MM.1S (cell line): ENCODE data around the gene LRRC42.

Experiments
- EZH2 ChIP-seq: fragments of 300-600 bp; sonication (generic); optimal IDR thresholded peaks from 2 replicates; pipeline ENCODE3; 2017; ENCODE audit warnings: low read depth, mild to moderate bottlenecking, antibody characterized with exemption, low read length, mixed read lengths
- TF ChIP-seq, protein P1 (sequence below): fragments of 300-600 bp; sonication (generic); IDR thresholded peaks from 2 replicates; pipeline ENCODE4 v1.5.1; 2016; ENCODE audit warnings: antibody characterized with exemption, low read length, mixed read lengths

DNA sequence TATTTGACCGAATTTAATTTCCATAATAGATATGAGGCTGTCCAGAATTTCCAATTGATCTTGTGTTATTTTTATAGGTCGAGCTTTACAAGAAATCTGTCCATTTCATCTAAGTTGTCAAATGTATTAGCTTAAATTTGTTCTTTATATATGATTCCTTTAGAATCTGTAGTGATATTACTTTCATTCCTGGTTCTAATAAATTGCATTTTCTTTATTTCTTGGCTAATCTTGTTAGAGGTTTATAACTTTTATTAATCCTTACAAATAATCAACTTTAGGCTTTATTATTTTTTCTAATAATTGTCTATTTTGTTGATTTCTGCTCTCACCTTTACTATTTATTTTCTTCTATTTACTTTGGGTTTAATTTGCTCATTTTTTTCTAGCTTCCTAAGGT lies 14.6 kb upstream of the LRRC42 start:
- TF ChIP-seq, protein P1, sequence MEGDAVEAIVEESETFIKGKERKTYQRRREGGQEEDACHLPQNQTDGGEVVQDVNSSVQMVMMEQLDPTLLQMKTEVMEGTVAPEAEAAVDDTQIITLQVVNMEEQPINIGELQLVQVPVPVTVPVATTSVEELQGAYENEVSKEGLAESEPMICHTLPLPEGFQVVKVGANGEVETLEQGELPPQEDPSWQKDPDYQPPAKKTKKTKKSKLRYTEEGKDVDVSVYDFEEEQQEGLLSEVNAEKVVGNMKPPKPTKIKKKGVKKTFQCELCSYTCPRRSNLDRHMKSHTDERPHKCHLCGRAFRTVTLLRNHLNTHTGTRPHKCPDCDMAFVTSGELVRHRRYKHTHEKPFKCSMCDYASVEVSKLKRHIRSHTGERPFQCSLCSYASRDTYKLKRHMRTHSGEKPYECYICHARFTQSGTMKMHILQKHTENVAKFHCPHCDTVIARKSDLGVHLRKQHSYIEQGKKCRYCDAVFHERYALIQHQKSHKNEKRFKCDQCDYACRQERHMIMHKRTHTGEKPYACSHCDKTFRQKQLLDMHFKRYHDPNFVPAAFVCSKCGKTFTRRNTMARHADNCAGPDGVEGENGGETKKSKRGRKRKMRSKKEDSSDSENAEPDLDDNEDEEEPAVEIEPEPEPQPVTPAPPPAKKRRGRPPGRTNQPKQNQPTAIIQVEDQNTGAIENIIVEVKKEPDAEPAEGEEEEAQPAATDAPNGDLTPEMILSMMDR, result no peak
- TF ChIP-seq EZH2, result no peak
